Measurements from ENCODE around the gene CIAO1. TPM values are rescaled to one million over a fixed set of nuclear protein-coding genes. Genes with fewer than 3 reads are reported as not detected.

The CIAO1 gene
- total RNA-seq, 1 donor from 2014 or later = 63.7 TPM

Other genes starting within 250 kb of the CIAO1 start
- gene GPAT2, start 231.3 kb upstream of the CIAO1 start, total RNA-seq (ENCODE audit: unreplicated experiment) = 0.15 TPM
- gene ADRA2B, start 149.7 kb upstream of the CIAO1 start, total RNA-seq (ENCODE audit: unreplicated experiment) = 0.46 TPM
- gene ASTL, start 127.7 kb upstream of the CIAO1 start, total RNA-seq (ENCODE audit: unreplicated experiment) = not detected
- gene DUSP2, start 120.8 kb upstream of the CIAO1 start, total RNA-seq (ENCODE audit: unreplicated experiment) = not detected
- 83.4 TPM for gene STARD7, start 57.4 kb upstream of the CIAO1 start, total RNA-seq (ENCODE audit: unreplicated experiment)
- 39.0 TPM for gene TMEM127, start 228 bp upstream of the CIAO1 start, total RNA-seq (ENCODE audit: unreplicated experiment)
- gene SNRNP200, start 39.3 kb downstream of the CIAO1 start, total RNA-seq (ENCODE audit: unreplicated experiment) = 168 TPM
- 1.8 TPM for gene ITPRIPL1, start 59.1 kb downstream of the CIAO1 start, total RNA-seq (ENCODE audit: unreplicated experiment)
- 9.7 TPM for gene NCAPH, start 69.5 kb downstream of the CIAO1 start, total RNA-seq (ENCODE audit: unreplicated experiment)
- not detected for gene NEURL3, start 239.1 kb downstream of the CIAO1 start, total RNA-seq (ENCODE audit: unreplicated experiment)

Measured in endothelial cell (in vitro differentiated cells).